Thyroid gland (tissue), 4 donors: Measurements from ENCODE around the gene SLC17A7.

Experiments
- POLR2A ChIP-seq, 2 donors: fragments of 450-650 bp; IDR thresholded peaks; one replicate each; pipeline ENCODE4 v1.6.1; 2017; ENCODE audit warnings: antibody characterized with exemption in 2 of 2, mild to moderate bottlenecking in 2 of 2, moderate library complexity in 1 of 2
- TF ChIP-seq, protein P1 (sequence below), 6 experiments: fragments of 200-600 bp in 3 of 6; fragments of 450-650 bp in 3 of 6; sonication (generic) in 3 of 6; IDR thresholded peaks; one replicate each; pipeline ENCODE4 v1.5.1; 2016 to 2019; ENCODE audit warnings: antibody characterized with exemption in 6 of 6, mild to moderate bottlenecking in 2 of 6, inconsistent platforms in 1 of 6, moderate library complexity in 1 of 6

DNA sequence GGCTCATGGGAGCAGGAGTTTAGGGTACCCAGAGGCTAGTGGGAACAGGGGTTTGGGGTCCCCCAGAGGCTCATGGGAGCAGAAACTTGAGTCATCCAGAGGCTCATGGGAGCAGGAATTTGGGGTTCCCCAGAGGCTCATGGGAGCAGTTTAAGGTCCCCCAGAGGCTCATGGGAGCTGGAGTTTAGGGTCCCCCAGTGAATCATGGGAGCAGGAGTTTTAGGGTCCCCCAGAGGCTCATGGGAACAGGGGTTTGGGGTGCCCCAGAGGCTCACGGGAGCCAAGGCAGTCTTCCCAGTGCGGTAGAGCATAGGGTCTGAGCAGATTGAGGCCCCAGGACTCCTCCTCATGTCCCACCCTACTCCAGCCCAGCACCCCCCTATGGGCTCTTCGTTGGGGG is 24.0 kb upstream of the SLC17A7 start:
- TF ChIP-seq, protein P1, sequence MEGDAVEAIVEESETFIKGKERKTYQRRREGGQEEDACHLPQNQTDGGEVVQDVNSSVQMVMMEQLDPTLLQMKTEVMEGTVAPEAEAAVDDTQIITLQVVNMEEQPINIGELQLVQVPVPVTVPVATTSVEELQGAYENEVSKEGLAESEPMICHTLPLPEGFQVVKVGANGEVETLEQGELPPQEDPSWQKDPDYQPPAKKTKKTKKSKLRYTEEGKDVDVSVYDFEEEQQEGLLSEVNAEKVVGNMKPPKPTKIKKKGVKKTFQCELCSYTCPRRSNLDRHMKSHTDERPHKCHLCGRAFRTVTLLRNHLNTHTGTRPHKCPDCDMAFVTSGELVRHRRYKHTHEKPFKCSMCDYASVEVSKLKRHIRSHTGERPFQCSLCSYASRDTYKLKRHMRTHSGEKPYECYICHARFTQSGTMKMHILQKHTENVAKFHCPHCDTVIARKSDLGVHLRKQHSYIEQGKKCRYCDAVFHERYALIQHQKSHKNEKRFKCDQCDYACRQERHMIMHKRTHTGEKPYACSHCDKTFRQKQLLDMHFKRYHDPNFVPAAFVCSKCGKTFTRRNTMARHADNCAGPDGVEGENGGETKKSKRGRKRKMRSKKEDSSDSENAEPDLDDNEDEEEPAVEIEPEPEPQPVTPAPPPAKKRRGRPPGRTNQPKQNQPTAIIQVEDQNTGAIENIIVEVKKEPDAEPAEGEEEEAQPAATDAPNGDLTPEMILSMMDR (IDR thresholded peaks at IDR 0.05) = no peak
- no peak for TF ChIP-seq POLR2A (IDR thresholded peaks at IDR 0.05)
